G401.6 (cell line): ENCODE measurements around the gene TPH1.
"Not testable (repeated sequence)": the region's sequence is repeated elsewhere in the genome, so short reads cannot be mapped to it uniquely, and the experiment has no call there.

ENCODE experiments used
- FAIRE-seq: peaks from 2 replicates; lab custom pipeline; 2012; peaks lifted over from hg19 to GRCh38; lab: Jason Lieb, UNC

Gene TPH1

DNA sequence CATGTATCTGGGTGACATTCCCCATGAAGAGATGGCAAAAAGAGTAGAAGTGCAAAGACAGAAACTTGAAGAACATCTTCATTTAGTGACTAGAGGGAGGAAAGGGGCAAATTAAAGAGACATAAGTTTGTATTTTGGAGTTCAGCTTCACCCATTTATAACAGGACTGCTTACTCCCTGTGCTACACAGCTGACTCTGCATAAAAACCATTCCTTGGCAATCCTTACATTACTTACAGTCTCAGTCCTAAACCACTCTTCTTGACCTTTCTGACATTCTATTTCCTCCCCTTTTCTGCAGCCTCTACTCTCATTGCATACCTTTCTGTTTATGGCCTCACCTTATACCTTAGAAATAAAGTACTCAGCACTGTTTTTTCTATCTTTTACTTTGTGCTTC, 26.4 kb downstream of the TPH1 start:
- no peak for FAIRE-seq

DNA sequence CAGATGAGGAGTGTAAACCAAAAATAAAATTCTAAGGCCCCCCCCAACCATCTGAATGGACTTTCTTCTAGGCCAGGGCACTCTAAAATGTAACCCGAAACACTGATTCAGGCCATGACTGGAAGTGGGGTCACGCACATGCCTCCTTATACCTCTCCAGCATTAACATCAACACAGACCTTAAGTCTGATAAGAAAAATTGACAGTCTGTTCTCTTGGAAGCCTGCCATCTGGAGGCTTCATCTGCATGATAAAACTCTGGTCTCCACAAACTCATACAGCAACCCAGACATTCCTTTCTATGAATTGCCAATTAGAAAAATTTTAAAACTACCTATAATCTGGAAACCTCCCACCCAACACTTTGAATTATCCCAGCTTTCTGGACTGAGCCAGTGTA, 29.3 kb downstream of the TPH1 start:
- no peak for FAIRE-seq

DNA sequence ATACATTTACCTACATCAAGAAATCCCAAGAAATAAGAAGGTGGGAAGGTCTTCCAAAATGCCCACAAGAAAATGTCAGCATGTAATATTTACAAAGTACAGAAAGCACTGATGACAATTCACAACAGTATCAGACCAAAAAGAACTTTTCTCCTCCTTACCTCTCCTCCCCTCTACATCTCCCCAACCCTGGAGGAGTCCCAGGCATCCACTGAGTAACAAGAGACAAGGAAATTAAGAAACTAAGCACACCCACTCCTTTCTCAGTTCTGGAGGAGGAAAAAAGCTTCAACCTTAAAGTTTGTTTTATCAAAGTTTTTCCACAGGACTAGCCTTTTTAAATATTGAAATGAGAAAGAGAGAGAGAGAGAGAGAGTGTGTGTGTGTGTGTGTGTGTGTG, 31.2 kb downstream of the TPH1 start:
- no peak for FAIRE-seq

DNA sequence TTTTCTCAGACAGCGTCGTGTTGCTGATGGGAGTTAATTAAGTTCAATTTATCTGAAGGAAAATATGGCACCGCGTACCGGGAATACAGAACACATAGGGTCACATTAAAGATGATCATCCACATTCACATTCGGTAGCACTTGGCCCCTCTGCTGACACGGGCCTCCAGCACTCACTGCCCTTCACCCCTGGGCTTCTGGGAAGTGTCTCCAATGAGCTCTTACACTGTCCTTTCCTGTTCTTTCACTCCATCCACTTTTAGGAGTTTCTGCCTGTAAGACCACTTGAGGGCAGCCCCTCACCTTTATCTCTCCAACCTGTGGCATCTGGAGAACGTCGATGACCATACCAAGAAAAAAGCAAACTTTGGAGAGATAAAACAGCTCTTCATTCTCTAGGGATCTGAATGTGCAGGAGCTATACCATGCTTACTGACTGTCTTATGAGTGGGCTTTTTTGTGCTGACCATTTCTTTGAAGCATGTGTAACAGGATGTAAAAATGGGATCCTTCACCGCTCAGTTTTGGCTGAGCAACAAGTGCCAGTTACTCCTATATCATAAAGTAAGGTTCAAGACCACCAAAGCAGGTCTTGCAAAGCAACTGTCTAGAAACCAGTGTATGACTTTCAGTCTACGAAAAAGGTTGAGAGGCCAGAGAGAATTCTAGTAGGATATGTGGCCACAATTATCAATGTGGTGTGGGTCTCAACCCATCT, 32.1 kb downstream of the TPH1 start:
- FAIRE-seq: no peak

DNA sequence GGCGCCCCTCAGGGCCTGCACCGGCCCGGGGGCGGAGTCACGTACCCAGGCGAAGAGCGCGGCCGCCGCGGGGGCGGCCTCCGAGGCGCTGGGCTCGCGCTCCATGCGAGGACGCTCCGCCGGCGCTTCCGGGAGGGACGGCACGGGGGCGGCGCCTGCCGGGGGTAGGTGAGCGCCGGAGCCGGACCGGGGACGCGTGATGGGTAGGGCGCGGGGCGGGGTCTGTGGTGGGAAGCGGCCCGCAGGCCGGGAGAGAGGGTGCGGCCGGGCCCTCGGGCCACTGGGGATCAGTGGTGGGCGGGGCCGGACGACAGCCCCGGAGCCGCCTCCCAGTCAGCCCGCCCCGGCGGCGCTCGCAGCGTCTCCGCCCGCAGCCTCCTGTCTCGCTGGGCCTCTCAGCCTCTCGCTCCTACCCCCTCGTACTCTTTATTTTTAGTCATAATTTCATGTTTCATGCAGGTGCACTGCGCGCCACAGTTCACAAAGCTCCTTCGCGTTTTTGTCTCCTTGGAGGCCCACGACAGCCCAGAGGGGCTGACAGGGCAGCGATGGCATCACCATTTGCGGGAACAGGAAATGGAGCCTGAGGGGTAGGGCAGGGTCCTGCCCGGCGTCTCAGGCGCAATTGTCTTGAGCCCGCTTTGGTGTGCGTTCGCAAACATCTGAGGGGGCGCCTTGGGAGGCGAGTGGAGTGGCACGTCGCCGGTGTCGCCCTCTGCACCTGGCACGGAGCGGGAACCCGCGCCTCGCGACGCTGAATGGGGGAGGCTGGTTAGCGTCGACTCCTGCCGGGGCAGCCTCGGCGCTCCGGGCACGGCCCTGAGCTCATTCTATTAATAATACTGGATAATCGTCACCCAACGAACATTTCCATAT, 32.9 kb downstream of the TPH1 start, which contains the start of gene SERGEF:
Gene SERGEF, minus strand, starts transcription at position 142 of the 876 bp plus-strand sequence. Its CDS starts 37 bp downstream, at position 105.
- FAIRE-seq: no peak

DNA sequence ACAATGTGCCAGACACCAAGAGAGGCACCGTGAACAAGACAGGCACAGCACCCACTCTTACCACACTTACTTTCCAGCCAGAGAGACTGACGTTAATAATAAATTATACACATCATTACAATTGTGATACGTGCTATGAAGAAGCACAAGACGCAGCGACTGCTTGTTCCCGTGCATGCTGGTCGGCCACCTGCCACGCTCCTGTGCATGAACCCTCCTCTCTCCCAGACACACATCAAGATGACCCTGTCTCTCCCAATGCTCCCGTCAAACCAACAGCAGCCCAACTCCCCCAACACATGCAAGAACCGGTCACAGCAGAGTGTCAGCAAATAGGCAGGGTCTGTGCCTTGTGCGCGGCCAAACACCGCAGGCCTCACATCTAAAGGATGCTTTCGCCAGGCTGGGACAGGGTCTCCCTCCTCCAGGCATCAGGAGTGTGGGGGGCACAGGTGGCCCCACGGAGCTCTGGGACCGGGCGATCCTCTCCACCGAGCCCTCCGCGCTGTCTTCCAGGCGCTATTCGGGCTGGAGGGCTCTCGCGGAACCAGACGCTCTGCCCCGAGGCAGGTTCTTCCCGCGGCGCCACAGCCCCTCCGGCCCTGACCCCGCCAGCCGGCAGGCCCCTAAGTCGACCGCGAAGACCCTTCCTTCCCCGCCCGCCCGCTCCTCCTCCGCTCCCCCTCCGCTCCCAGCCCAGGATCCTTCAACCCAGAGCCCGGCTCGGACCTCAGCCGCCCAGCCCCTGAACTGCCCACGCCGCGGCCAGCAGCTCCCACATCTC, 33.8 kb downstream of the TPH1 start:
- no peak for FAIRE-seq

DNA sequence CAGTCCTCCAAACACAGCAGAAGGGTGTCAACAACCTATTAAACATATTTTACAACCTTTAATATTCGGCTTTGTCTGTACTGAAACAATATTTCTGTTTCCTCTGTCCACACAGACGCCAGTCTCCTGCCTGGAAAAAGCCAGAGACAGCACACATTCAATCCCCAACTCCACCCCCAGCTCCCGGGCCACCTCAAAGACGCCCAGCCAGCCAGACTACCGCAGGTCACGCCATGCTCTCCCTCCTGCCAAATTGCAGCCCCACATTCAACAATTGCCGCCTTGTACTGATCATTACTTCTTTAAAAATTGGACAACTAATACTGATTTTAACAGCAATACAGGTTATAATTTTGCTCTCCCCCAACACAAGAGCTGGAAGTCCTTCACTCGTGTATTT, 34.4 kb downstream of the TPH1 start:
- no peak for FAIRE-seq

DNA sequence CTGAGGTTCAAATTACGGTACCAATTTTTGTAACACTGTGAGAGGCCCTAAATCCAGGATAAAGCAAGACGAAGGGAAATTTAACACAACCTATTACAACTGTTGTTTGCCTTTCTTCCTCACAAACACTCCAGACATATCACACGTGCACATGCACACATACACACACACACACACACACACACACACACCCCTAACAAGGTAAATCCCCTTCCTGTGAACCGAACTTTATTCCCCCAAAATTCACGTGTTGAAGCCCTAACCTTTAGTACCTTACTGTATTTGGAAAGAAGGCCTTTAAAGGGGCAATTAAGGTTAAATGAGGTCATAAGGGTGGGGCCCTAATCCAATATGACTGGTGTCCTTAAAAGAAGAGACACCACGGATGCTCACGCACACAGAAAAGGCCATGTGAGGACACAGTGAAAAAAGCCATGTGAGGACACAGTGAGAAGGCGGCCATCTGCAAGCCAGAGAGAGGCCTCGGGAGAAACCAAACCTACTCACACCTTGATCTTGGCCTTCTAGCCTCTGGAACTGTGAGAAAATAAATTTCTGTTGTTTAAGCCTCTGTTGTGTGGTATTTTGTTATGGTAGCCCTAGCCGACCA, 35.0 kb downstream of the TPH1 start:
- no peak for FAIRE-seq

DNA sequence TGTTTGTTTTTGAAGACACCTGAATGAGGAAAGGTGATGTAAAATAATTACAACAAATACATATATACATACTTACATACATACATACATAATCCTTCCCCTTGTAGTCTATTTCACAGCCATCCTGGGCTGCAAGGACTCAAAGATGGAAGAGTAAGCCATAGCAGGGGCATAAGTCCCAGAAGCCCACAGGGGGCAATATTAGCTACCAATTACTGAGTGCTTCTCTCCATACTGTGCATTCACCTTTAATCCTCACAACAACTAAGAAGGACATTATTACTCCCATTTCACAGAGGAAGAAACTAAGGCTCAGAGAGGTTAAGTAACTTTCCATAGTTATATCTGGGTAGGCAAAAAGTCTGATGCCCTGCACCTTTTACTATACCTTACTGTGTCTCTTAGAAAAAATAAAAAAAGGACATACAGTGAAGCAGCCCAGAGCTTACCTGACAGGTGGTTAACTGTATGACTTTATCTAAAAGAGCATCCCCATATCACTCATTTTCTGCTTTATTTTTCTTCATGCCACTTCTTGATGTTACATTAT, 35.9 kb downstream of the TPH1 start:
- FAIRE-seq: no peak

DNA sequence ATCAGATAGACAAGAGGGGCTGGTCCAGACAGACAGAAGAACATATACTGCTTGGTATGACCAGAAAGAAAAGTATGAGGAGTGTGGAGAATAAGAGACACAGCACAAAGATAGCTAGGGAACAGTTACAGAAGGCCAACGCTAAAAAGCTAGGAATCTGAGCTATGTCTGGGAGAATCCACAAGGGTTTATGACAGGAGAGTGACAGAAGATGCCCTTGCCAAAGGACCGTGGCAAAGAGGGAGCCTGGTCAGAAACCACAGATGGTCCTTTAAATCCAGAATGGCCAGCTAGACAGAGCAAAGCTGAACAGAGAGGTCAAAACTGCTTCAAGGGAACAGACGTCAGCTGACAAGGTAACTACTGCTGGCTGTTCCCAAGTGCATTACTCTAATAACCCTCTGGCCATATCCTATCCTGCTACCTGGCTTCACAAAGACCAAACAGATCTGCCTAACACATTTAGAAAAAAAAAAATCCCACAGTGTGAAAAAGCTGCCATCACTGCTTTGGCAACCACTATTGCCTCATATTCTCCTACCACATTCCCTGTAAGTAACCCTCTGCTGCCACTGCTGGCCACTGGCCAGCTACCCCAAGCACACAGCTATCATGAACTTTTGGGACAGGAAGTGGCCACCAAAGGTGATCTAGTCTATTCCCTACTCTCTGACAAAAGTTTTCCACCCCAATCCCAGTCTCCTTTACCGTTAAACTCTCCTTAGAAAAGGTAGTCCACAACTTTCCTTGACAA, 40.5 kb downstream of the TPH1 start:
- no peak for FAIRE-seq

DNA sequence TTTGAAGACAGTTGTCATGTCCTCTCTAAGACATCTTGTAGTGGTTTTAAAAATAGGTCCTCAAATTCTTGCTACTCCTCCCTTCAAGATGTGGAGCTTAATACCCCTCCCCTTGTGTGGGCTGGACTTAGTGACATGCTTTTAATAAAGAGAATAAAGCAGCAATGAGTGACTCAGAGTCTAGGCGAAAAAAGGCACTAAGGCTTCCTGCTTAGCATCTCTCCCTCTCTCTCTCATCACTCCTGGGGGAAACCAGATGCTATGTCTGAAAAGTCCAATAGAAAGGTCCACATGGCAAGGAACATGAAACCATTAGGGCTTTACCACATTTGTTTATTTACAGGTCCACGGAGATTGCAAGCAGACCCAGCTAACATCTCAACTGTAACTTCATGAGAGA, 44.9 kb downstream of the TPH1 start:
- FAIRE-seq: no peak

DNA sequence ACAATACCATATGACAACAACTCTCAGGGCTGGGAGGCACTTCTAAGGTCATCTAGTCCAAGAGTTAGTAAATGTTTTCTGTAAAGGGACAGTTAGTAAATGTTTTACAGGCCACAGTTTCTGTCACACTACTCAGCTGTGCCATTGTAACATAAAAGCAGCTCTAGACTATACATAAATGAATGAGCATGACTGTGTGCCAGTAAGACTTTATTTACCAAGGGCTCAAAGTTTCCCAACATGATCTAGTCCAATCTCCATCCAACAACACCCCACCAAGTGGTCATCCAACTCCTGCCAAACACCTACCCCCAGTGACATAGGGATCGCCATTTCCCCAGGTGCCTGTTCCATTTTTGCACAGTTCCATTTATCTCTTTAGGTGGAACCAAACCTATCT, 45.3 kb downstream of the TPH1 start:
- FAIRE-seq: no peak

DNA sequence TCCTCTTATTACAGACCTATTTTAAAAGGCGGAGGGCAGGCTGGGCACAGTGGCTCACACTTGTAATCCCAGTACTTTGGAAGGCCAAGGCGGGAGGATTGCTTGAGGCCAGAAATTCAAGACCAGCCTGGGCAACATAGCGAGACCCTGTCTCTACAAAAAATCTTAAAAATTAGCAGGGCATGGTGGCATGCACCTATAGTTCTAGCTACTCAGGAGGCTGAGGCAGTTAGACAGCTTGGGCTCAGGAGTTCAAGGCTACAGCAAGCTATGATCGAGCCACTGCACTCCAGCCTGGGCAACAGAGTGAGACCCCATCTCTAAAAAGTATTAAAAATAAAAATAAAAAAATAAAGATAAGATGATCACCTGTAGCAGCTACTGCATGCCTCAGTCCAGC, 45.9 kb downstream of the TPH1 start:
- not testable (repeated sequence) for FAIRE-seq
